ENCODE results near the gene LOXHD1.

Gene LOXHD1

GRCh38 chr18:46445522-46446313 is 211.3 kb downstream of the LOXHD1 start:
- no peak for DNase-seq (ENCODE audit: low spot score)

GRCh38 chr18:46439037-46439436 is 218.0 kb downstream of the LOXHD1 start:
- no peak for DNase-seq (ENCODE audit: low spot score)

- no peak for DNase-seq (ENCODE audit: low spot score)
Measured at GRCh38 chr18:46437061-46437460, 220.0 kb downstream of the LOXHD1 start.

- DNase-seq (ENCODE audit: low spot score), result no peak
Measured at GRCh38 chr18:46436621-46437020, 220.4 kb downstream of the LOXHD1 start.

- DNase-seq (ENCODE audit: low spot score), result no peak
Measured at GRCh38 chr18:46435031-46435430, 222.0 kb downstream of the LOXHD1 start.

- no peak for DNase-seq (ENCODE audit: low spot score)
Measured at GRCh38 chr18:46434629-46435028, 222.4 kb downstream of the LOXHD1 start.

GRCh38 chr18:46433121-46433826 is 223.7 kb downstream of the LOXHD1 start:
- DNase-seq (ENCODE audit: low spot score), result no peak

GRCh38 chr18:46431522-46432171 is 225.4 kb downstream of the LOXHD1 start:
- no peak for DNase-seq (ENCODE audit: low spot score)

GRCh38 chr18:46429649-46430224 is 227.3 kb downstream of the LOXHD1 start:
- no peak for DNase-seq (ENCODE audit: low spot score)

GRCh38 chr18:46429130-46429529 is 227.9 kb downstream of the LOXHD1 start:
- DNase-seq (ENCODE audit: low spot score), result no peak

- DNase-seq (ENCODE audit: low spot score), result no peak
Measured at GRCh38 chr18:46428368-46428767, 228.7 kb downstream of the LOXHD1 start.

- DNase-seq (ENCODE audit: low spot score), result no peak
Measured at GRCh38 chr18:46427216-46427995, 229.6 kb downstream of the LOXHD1 start.

Data from HuH-7 (cell line).